Activated T-helper 1 cell treated with Interleukin-2 at 50 U/mL for 16 hours (primary cell): ENCODE results near the gene FAM83E.
"Not testable (repeated sequence)": the region's sequence is repeated elsewhere in the genome, so short reads cannot be mapped to it uniquely, and the experiment has no call there.

Source experiments
- DNase-seq: peaks from one replicate; pipeline ENCODE4 v3.0.0-alpha.2; 2020; ENCODE audit warnings: low read depth

Gene FAM83E

GRCh38 chr19:48614436-48615230 is at the start of gene FAM83E:
Gene FAM83E, minus strand, starts transcription at chr19:48615076. Its CDS starts 1,704 bp downstream, at chr19:48613372.
- DNase-seq: no peak

GRCh38 chr19:48664476-48664875 is 49.6 kb upstream of the FAM83E start:
- DNase-seq: no peak

- no peak for DNase-seq
These were observed 48.8 kb upstream of the FAM83E start for GRCh38 chr19:48663667-48664066.

- no peak for DNase-seq
These were observed 46.8 kb upstream of the FAM83E start for GRCh38 chr19:48661711-48662090.

DNA sequence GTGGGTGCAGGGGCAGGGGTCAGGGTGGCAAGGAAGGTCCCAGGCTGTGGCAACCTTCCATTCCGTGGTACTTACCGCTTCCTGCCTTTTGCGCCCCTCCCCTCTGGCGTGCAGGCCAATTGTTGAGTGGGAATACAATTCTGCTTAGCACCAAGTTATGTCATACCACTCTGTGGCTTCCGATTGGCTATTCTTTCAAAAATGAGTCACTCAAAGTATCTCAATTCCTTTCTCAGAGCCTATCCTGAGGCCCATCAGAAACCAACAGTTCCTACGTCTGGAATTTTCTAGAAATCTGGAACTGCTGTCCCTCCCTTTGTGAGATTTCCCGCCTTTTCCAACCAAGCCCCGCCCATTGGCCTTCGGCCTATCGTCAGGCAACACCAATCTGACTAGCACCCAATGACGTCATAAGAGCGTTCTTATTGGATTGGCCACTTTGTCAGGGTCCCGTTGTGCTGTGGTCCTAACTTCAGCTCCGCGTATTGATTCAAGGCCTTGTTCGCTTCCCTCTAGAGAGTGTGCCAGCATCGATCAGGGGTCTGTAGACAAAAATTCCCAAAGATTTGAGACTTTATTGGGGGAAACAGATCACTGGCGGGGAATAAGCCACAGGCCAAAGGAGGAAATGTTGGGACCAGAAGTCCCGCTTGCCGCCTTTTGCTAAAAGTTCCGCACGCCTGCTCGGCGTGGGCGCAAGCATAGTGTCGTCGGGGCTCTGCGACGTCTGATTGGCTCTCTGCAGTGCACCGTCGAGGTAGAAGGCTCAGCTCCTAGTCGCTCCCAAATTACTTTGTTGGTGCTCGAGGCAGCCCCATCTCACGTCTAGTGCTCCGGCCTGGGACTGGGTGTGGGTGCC is 46.2 kb upstream of the FAM83E start:
- peak; percentile 46 for DNase-seq

DNA sequence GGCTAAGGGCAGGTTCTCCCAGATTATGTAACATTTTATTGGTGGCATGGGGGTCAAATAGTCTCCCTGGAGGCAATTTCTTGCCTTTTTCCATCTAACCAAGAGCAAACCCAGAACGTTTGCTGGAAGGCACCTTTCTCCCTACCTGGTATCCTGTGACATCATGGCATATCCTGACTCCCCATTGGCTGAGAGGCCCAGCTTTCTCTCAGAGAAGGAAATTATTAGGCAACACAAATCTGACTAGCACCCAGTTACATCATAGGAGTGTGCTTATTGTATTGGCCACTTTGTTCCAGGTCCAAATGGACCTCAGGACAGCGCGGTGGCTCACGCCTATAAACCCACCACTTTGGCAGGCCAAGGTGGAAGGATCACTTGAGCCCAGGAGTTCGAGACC is 44.9 kb upstream of the FAM83E start:
- DNase-seq: no peak

DNA sequence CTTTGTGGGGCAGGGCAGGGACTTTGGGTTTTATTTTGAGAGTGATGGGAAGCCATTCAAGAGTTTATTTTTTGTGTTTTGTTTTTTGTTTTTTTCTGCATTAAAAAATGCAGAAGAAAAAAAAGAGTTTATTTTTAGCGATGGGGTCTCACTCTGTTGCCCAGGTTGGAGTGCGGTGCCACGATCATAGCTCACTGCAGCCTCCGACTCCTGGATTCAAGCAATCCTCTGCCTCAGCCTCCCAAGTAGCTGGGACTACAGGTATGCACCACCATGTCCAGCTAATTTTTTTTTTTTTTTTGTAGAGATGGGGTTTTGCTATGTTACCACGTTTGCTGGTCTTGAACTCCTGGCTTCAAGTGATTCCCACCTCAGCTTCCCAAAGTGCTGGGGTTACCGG is 43.6 kb upstream of the FAM83E start:
- DNase-seq: no peak

GRCh38 chr19:48657828-48658227 is 43.0 kb upstream of the FAM83E start:
- DNase-seq: not testable (repeated sequence)

DNA sequence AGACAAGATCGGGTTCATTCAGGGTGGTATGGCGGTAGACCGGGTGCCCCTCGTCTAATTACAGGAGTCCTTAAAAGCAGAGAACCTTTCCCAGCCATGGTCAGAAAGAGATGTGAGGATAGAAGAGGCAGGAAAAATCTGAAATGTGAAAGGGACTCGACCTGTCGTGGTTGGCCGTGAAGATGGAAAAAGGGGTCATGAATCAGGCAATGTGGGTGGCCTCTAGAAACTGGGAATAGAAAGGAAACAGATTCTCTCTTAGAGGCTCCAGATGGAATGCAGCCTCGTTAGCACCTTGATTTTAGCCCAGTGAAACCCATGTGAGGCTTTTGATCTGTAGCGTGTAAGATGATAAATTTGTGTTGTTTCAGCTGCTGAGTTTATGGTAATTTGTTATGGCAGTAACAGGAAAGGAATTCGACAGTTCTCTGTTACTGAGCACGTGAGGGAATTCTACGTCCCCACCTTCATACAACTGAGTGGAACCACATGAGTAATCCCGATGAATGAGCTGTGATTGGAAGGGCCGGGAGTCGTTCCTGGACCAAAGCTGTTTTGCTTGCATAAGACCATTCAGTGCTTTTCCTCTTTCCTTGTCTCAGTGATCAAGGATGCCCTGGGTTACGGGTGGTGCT is 42.1 kb upstream of the FAM83E start:
- DNase-seq: no peak

DNA sequence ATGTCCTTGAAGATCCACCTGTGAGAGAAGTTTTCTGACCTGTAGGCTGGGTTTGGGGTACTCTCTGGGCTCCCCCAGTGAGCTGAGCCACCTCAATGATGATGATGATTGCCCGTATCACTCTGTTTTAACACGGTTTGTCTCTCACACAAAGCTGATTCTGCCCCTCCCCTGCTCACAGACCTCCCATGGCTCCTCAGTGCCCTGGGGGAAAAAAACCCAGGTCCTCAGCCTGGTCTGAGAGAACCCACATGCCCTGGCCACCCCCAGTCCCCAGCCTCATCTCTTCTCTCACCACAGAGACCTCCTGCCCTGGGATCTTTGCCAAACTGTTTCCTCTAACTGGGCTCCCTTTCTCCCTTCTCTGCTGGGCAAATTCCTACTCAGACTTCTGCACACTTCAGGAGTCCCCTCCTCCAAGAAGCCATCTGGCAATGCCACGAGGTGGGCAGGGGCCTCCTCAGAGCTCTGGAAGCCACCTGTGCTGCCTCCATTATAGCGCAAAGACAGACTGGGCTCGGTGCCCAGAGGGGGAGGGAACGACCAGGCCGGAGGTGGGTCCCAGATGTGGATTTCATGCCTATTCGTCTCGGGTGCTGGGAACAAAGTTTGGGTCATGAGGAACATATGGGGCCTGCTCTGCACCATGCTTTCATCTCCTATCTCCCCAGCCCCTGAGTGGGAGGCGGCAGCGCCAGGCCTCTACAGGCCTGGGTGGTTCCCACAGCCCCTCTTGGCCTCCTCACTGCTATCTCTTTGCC is 39.6 kb upstream of the FAM83E start:
- no peak for DNase-seq

GRCh38 chr19:48651683-48652048 is 36.8 kb upstream of the FAM83E start:
- no peak for DNase-seq

DNA sequence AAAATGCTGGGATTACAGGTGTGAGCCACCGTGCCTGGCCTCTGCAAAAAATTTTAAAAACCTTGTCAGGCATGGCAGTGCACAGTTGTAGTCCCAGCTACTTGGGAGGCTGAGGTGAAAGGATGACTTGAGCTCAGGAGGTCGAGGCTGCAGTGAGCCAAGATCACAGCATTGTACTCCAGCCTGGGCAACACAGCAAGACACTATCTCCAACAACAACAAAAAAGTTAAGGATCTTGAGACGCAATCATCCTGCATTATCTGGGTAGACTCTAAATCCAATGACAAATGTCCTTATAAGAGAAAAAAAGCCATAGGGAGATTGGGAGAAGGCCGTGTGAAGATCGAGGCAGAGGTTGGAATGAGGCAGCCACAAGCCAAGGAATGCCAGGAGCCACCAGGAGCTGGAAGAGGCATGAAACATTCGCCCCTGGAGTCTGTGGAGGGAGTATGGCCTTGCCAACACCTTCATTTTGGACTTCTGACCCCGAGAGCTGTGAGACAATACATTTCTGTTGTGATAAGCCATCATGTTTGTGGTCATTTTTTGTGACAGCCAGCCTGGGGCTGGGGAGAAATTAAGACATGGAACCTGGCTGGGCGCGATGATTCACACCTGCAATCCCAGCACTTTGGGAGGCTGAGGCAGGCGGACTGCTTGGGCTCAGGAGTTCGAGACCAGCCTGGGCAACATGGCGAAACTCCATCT is 36.3 kb upstream of the FAM83E start:
- no peak for DNase-seq

DNA sequence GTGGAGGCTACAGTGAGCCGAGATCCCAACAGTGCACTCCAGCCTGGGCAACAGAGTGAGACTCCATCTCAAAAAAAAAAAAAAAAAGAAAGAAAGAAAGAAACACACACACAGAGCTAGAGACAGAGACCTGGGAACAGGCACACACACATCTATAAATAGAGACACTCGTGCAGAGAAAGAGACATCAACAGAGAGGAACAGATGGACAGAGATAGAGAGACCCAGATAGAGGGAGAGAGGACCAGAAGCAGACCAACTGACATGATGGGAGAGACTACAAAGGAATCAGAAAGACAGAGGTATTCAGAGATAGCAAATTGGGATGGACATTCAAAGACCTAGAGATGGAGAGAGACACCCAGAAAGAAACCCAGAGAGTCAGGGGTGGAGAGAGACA is 33.3 kb upstream of the FAM83E start:
- DNase-seq: no peak

GRCh38 chr19:48646722-48647216 is 31.9 kb upstream of the FAM83E start:
- DNase-seq: no peak

DNA sequence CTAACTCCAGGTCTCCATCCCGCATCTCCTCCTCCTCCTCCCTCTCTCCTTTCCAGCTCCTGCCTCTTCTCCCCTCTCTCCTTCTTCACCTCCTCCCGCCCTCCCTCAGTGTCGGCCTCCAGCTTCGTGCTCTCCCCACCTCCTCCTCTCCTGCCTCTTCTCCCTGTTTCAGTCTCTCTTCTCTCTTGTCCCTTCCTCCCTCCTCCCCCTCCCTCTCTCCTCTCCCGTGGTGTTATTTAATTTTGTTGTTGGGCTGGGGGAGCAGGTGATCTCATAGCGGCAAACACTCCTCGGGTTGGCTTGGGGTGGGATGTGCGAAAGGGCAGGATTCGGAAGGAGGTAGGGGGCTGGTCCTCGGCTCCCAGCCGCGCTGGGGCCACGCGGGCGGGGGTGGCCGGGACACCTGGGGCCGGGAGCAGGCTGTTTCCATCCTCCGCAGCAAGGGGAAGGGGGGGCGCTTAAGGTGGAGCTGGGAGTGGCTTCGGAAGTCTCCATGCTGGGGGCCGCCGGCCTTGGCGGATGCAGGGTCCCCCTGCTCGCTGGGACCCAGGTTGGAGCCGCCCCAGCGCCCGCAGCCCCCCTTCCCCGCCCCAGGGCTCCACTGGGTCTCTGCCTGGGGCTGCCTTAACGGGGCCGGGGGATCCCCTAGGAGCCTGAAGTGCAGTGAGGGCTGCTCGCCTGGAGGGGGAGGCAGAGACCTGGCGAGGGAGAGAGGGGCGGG is 31.3 kb upstream of the FAM83E start, which contains the start of gene CA11:
Gene CA11, minus strand, starts transcription at position 187 of the 721 bp plus-strand sequence. CDS start 555 bp downstream, outside the sequence.
- peak; percentile 88 for DNase-seq

DNA sequence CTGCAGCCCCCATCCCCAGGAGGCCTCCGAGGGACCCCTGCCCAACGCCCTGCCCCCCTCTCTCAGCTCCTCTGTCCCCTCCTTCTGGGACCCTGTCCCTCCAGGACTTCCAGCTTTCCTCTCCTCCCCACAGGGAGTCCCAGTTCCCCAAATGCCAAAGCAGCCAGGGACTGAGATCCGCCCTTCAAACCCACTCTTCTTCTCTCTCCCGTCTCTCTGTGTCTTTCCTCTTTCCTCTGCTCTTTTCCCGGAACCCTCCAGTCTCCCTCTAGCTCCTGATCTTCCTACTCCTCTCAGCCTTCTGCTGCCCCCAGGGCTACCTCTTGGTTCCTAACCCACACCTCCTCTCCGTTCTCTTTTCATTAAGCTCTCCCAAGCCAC is 30.7 kb upstream of the FAM83E start:
- DNase-seq: no peak

- DNase-seq: peak; percentile 53
These were observed 30.2 kb upstream of the FAM83E start for GRCh38 chr19:48644839-48645619.

DNA sequence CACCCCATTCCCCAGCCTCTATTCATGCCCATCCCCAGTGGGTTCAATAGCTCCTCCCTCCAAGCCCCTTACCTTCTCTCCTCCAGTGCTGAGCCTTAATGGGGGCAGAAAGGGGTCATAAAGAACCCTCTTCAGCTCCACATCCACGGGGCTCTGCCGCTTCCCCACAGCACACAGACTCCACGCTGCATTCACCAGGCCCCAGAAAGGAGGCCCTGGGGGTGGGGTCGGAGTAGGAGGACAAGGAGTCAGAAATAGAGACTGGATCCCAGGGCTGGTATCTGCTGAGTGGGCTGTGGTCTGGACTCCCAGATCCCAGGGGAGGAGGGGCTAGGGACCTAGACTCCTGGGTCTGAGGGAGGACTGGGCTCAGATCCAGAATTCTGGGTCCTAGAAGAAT is 29.5 kb upstream of the FAM83E start:
- DNase-seq: no peak

GRCh38 chr19:48642862-48643261 is 28.0 kb upstream of the FAM83E start:
- no peak for DNase-seq

GRCh38 chr19:48641850-48642249 is 27.0 kb upstream of the FAM83E start:
- no peak for DNase-seq
